GM12878 (cell line): Measurements from ENCODE around the gene ADRA2B. TPM values are rescaled to one million over a fixed set of nuclear protein-coding genes. Genes with fewer than 3 reads are reported as not detected.

Experiments used
- BCL11A ChIP-seq: IDR thresholded peaks from 2 replicates; pipeline ENCODE4 v1.6.1; 2011; ENCODE audit warnings: low read depth, low read length
- EP300 ChIP-seq, 2 experiments: fragments of 150-350 bp in 1 of 2; IDR thresholded peaks; 2 replicates each; pipeline ENCODE4 v1.6.1; 2011 to 2012; ENCODE audit warnings: low read depth in 2 of 2, low read length in 2 of 2, borderline replicate concordance in 1 of 2, improper control_type of control experiment in 1 of 2, inconsistent platforms in 1 of 2; ENCODE audit not compliant: control insufficient read depth in 1 of 2
- NBN ChIP-seq: fragments of 450-650 bp; IDR thresholded peaks from 2 replicates; pipeline ENCODE4 v1.6.1; 2016
- NFIC ChIP-seq: IDR thresholded peaks from 2 replicates; pipeline ENCODE4 v1.6.1; 2012; ENCODE audit warnings: low read depth, mild to moderate bottlenecking, inconsistent platforms, low read length, moderate library complexity
- NRF1 ChIP-seq: conservative IDR thresholded peaks from 2 replicates; pipeline ENCODE4 v1.6.1; 2011; ENCODE audit warnings: mild to moderate bottlenecking, low read depth, low read length, improper control_type of control experiment
- RB1 ChIP-seq: fragments of 450-650 bp; formaldehyde crosslinking; IDR thresholded peaks from 2 replicates; pipeline ENCODE4 v1.6.1; 2017; ENCODE audit warnings: mild to moderate bottlenecking, borderline replicate concordance
- RUNX3 ChIP-seq: IDR thresholded peaks from 2 replicates; pipeline ENCODE4 v1.6.1; 2012; ENCODE audit warnings: low read length, inconsistent platforms
- SIX5 ChIP-seq: IDR thresholded peaks from 2 replicates; pipeline ENCODE4 v1.6.1; 2011; ENCODE audit warnings: mild to moderate bottlenecking, low read depth, low read length, moderate library complexity; ENCODE audit not compliant: severe bottlenecking
- SMAD1 ChIP-seq: fragments of 450-650 bp; IDR thresholded peaks from 2 replicates; pipeline ENCODE4 v1.6.1; 2018; ENCODE audit warnings: mild to moderate bottlenecking, low read depth; ENCODE audit not compliant: partially characterized antibody
- SMARCA5 ChIP-seq: fragments of 450-650 bp; IDR thresholded peaks from 2 replicates; pipeline ENCODE4 v1.6.1; 2017; ENCODE audit warnings: mild to moderate bottlenecking
- STAT1 ChIP-seq: fragments of 450-650 bp; conservative IDR thresholded peaks from 2 replicates; pipeline ENCODE4 v1.6.1; 2014; ENCODE audit warnings: antibody characterized with exemption, mild to moderate bottlenecking
- STAT3 ChIP-seq: IDR thresholded peaks from 2 replicates; pipeline ENCODE4 v1.6.1; 2011; ENCODE audit warnings: low read depth, low read length, improper control_type of control experiment
- ZBED1 ChIP-seq: IDR thresholded peaks from 2 replicates; pipeline ENCODE4 v1.6.1; 2016; ENCODE audit warnings: borderline replicate concordance
- ZZZ3 ChIP-seq: IDR thresholded peaks from 2 replicates; pipeline ENCODE4 v1.6.1; 2011; ENCODE audit warnings: low read depth; ENCODE audit not compliant: control insufficient read depth, insufficient read length
- polyA plus RNA-seq, 11 experiments: library from polyadenylated mRNA; depleted of rRNA in 4 of 11; unstranded in 6 of 11; stranded (reverse) in 5 of 11; fragments of >200 nt; fragmentation: Nextera tagmentation in 4 of 11; fragmentation: Illumina TruSeq in 1 of 11; extraction: Ambion mirVana in 4 of 11; extraction: Trizol in 1 of 11; gene quantifications; 1 replicate in 1 of 11; 2 replicates in 10 of 11; pipeline versions ENCODE4 v1.2.1 to v1.2.3, GENCODE V29; 2011 to 2016; ENCODE audit warnings: inconsistent platforms in 2 of 11, missing spikeins in 2 of 11, low read depth in 1 of 11
- total RNA-seq, 4 experiments: library from RNA; depleted of rRNA in 3 of 4; stranded (reverse); fragments of >200 nt in 3 of 4; fragmentation: Illumina TruSeq in 1 of 4; extraction: Trizol in 1 of 4; gene quantifications; 2 replicates each; pipeline versions ENCODE4 v1.2.1 to v1.2.3, GENCODE V29; 2013 to 2021
- TF ChIP-seq, protein P1 (sequence below): fragments of 450-650 bp; IDR thresholded peaks from 2 replicates; pipeline ENCODE4 v1.6.1; 2017; ENCODE audit warnings: mild to moderate bottlenecking, moderate library complexity
- TF ChIP-seq, protein P2 (sequence below): IDR thresholded peaks from 2 replicates; pipeline ENCODE4 v1.6.1; 2012; ENCODE audit warnings: mild to moderate bottlenecking, low read depth, low read length
- TF ChIP-seq, protein P3 (sequence below), 3 experiments: IDR thresholded peaks in 2 of 3; conservative IDR thresholded peaks in 1 of 3; 2 replicates each; pipeline ENCODE4 v1.5.1; 2011; ENCODE audit warnings: low read depth in 3 of 3, low read length in 3 of 3, mild to moderate bottlenecking in 3 of 3, control low read depth in 2 of 3, moderate library complexity in 2 of 3, inconsistent platforms in 1 of 3, mixed read lengths in 1 of 3; ENCODE audit not compliant: control insufficient read depth in 2 of 3, insufficient read depth in 1 of 3; ENCODE audit errors: extremely low read depth in 1 of 3
- TF ChIP-seq, protein P4 (sequence below): fragments of 450-650 bp; IDR thresholded peaks from 2 replicates; pipeline ENCODE4 v1.6.1; 2014; ENCODE audit warnings: mild to moderate bottlenecking

Gene ADRA2B
- total and polyA plus RNA-seq, 10 of the 15 experiments (the other 5 are each of a cell fraction or from before 2014, with no cell fraction given) = 0.01 to 0.10 (median 0.04) TPM; not detected in 6

DNA sequence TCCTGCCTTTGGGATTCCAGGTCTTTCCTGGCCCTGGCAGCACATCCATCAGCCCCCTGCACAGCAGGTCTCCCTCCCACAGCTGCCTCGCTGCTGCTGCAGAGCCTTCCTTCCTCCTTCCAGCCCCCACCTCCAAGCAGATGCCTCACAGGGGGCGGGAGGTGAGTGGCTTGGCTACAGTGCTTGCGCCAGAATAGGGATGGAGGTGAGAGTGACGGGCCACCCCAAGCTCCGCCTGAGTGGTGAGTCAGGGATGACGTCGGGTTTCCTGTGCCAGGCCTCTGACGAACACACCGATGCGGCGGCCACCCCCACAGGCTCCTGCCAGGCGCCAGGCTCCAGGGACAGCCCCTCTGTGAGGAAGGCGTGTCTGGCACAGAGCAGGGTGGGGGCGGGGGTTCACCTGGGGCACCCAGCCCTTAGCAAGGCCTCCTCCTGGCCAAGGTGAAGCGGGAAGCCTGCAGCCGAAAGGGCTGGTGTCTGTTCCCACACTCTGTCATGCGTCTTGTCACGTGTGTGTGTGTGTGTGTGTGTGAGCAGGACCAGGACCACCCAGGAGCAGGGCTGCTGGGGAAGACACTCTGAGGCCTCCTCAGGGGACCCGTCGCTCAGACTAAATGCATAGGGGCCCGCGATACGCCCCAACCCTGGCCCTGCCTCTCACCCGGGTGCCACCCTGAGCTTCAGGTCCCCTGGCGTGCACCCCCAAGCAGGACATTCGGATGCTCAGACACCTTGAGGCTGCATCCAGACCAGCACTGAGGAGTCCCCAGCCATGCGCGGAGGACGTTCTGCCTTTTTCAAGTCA, 32.2 kb upstream of the ADRA2B start (continued):
- TF ChIP-seq, protein P1, sequence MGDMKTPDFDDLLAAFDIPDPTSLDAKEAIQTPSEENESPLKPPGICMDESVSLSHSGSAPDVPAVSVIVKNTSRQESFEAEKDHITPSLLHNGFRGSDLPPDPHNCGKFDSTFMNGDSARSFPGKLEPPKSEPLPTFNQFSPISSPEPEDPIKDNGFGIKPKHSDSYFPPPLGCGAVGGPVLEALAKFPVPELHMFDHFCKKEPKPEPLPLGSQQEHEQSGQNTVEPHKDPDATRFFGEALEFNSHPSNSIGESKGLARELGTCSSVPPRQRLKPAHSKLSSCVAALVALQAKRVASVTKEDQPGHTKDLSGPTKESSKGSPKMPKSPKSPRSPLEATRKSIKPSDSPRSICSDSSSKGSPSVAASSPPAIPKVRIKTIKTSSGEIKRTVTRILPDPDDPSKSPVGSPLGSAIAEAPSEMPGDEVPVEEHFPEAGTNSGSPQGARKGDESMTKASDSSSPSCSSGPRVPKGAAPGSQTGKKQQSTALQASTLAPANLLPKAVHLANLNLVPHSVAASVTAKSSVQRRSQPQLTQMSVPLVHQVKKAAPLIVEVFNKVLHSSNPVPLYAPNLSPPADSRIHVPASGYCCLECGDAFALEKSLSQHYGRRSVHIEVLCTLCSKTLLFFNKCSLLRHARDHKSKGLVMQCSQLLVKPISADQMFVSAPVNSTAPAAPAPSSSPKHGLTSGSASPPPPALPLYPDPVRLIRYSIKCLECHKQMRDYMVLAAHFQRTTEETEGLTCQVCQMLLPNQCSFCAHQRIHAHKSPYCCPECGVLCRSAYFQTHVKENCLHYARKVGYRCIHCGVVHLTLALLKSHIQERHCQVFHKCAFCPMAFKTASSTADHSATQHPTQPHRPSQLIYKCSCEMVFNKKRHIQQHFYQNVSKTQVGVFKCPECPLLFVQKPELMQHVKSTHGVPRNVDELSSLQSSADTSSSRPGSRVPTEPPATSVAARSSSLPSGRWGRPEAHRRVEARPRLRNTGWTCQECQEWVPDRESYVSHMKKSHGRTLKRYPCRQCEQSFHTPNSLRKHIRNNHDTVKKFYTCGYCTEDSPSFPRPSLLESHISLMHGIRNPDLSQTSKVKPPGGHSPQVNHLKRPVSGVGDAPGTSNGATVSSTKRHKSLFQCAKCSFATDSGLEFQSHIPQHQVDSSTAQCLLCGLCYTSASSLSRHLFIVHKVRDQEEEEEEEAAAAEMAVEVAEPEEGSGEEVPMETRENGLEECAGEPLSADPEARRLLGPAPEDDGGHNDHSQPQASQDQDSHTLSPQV = peak; percentile 75; the same call in 1 of the 2 replicates
- TF ChIP-seq, protein P2, sequence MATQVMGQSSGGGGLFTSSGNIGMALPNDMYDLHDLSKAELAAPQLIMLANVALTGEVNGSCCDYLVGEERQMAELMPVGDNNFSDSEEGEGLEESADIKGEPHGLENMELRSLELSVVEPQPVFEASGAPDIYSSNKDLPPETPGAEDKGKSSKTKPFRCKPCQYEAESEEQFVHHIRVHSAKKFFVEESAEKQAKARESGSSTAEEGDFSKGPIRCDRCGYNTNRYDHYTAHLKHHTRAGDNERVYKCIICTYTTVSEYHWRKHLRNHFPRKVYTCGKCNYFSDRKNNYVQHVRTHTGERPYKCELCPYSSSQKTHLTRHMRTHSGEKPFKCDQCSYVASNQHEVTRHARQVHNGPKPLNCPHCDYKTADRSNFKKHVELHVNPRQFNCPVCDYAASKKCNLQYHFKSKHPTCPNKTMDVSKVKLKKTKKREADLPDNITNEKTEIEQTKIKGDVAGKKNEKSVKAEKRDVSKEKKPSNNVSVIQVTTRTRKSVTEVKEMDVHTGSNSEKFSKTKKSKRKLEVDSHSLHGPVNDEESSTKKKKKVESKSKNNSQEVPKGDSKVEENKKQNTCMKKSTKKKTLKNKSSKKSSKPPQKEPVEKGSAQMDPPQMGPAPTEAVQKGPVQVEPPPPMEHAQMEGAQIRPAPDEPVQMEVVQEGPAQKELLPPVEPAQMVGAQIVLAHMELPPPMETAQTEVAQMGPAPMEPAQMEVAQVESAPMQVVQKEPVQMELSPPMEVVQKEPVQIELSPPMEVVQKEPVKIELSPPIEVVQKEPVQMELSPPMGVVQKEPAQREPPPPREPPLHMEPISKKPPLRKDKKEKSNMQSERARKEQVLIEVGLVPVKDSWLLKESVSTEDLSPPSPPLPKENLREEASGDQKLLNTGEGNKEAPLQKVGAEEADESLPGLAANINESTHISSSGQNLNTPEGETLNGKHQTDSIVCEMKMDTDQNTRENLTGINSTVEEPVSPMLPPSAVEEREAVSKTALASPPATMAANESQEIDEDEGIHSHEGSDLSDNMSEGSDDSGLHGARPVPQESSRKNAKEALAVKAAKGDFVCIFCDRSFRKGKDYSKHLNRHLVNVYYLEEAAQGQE = no peak
- TF ChIP-seq STAT3 = no peak
- 0 out of 2 replicates have a peak, but pooled peaks have one; percentile 84 for TF ChIP-seq STAT1
- TF ChIP-seq RB1 = 0 out of 2 replicates have a peak, but pooled peaks have one; percentile 74
- TF ChIP-seq, protein P3, sequence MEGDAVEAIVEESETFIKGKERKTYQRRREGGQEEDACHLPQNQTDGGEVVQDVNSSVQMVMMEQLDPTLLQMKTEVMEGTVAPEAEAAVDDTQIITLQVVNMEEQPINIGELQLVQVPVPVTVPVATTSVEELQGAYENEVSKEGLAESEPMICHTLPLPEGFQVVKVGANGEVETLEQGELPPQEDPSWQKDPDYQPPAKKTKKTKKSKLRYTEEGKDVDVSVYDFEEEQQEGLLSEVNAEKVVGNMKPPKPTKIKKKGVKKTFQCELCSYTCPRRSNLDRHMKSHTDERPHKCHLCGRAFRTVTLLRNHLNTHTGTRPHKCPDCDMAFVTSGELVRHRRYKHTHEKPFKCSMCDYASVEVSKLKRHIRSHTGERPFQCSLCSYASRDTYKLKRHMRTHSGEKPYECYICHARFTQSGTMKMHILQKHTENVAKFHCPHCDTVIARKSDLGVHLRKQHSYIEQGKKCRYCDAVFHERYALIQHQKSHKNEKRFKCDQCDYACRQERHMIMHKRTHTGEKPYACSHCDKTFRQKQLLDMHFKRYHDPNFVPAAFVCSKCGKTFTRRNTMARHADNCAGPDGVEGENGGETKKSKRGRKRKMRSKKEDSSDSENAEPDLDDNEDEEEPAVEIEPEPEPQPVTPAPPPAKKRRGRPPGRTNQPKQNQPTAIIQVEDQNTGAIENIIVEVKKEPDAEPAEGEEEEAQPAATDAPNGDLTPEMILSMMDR (IDR thresholded peaks at IDR 0.05 in 2 of 3, conservative IDR thresholded peaks at IDR 0.05 in 1 of 3; ENCODE audit: control insufficient read depth in 2 of 3, extremely low read depth in 1 of 3, insufficient read depth in 1 of 3, low read depth in 3 of 3, low read length in 3 of 3) = no peak
- TF ChIP-seq SIX5 = no peak
- TF ChIP-seq NBN = peak; percentile 95
- no peak for TF ChIP-seq ZBED1
- TF ChIP-seq SMAD1 = peak; percentile 86
- no peak for TF ChIP-seq RUNX3
- 0 out of 2 replicates have a peak, but pooled peaks have one; percentile 25 for TF ChIP-seq SMARCA5
- TF ChIP-seq BCL11A = no peak
- TF ChIP-seq EP300 (IDR thresholded peaks at IDR 0.05; ENCODE audit: borderline replicate concordance in 1 of 2, control insufficient read depth in 1 of 2, low read depth in 2 of 2, low read length in 2 of 2) = peak; percentile 82 to 89; a peak in 3 of 4 replicates
- TF ChIP-seq, protein P4, sequence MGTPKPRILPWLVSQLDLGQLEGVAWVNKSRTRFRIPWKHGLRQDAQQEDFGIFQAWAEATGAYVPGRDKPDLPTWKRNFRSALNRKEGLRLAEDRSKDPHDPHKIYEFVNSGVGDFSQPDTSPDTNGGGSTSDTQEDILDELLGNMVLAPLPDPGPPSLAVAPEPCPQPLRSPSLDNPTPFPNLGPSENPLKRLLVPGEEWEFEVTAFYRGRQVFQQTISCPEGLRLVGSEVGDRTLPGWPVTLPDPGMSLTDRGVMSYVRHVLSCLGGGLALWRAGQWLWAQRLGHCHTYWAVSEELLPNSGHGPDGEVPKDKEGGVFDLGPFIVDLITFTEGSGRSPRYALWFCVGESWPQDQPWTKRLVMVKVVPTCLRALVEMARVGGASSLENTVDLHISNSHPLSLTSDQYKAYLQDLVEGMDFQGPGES = no peak
- no peak for TF ChIP-seq NFIC
- no peak for TF ChIP-seq NRF1
- no peak for TF ChIP-seq ZZZ3
